ENCODE data around the gene CCNI.
"Not testable (repeated sequence)": the region's sequence is repeated elsewhere in the genome, so short reads cannot be mapped to it uniquely, and the experiment has no call there.

Gene CCNI

GRCh38 chr4:77082886-77083608 is 7.3 kb upstream of the CCNI start:
- no peak for DNase-seq (ENCODE audit: low read depth in 2 of 2)

- DNase-seq (ENCODE audit: low read depth in 2 of 2), result not testable (repeated sequence)
Measured at GRCh38 chr4:77080806-77081205, 5.0 kb upstream of the CCNI start.

- DNase-seq (ENCODE audit: low read depth in 2 of 2), result no peak
Measured at GRCh38 chr4:77079281-77079680, 3.5 kb upstream of the CCNI start.

- DNase-seq (ENCODE audit: low read depth in 2 of 2), result no peak
Measured at GRCh38 chr4:77078401-77078800, 2.6 kb upstream of the CCNI start.

GRCh38 chr4:77076889-77077635 is 1.3 kb upstream of the CCNI start:
- DNase-seq (ENCODE audit: low read depth in 2 of 2), result no peak

- peak; percentile 60 to 68 for DNase-seq (ENCODE audit: low read depth in 2 of 2)
Measured at GRCh38 chr4:77074981-77075855, 571 bp downstream of the CCNI start.

GRCh38 chr4:77074381-77074831 is 1.4 kb downstream of the CCNI start:
- no peak for DNase-seq (ENCODE audit: low read depth in 2 of 2)

GRCh38 chr4:77073981-77074380 is 1.8 kb downstream of the CCNI start:
- no peak for DNase-seq (ENCODE audit: low read depth in 2 of 2)

GRCh38 chr4:77073106-77073809 is 2.5 kb downstream of the CCNI start:
- no peak for DNase-seq (ENCODE audit: low read depth in 2 of 2)

GRCh38 chr4:77072195-77072753 is 3.5 kb downstream of the CCNI start:
- DNase-seq (ENCODE audit: low read depth in 2 of 2), result peak; percentile 15 to 33

GRCh38 chr4:77069514-77069913 is 6.3 kb downstream of the CCNI start:
- DNase-seq (ENCODE audit: low read depth in 2 of 2), result not testable (repeated sequence)

GRCh38 chr4:77065382-77065781 is 10.4 kb downstream of the CCNI start:
- DNase-seq (ENCODE audit: low read depth in 2 of 2), result no peak

GRCh38 chr4:77062856-77063255 is 12.9 kb downstream of the CCNI start:
- DNase-seq (ENCODE audit: low read depth in 2 of 2), result no peak

- DNase-seq (ENCODE audit: low read depth in 2 of 2), result peak; percentile 22 to 39
Measured at GRCh38 chr4:77052352-77052751, 23.4 kb downstream of the CCNI start.

- no peak for DNase-seq (ENCODE audit: low read depth in 2 of 2)
Measured at GRCh38 chr4:77050962-77051361, 24.8 kb downstream of the CCNI start.

GRCh38 chr4:77047037-77047436 is 28.8 kb downstream of the CCNI start:
- no peak for DNase-seq (ENCODE audit: low read depth in 2 of 2)

GRCh38 chr4:77045490-77045889 is 30.3 kb downstream of the CCNI start:
- no peak for DNase-seq (ENCODE audit: low read depth in 2 of 2)

GRCh38 chr4:77044461-77045150 is 31.2 kb downstream of the CCNI start:
- DNase-seq (ENCODE audit: low read depth in 2 of 2), result no peak

- no peak for DNase-seq (ENCODE audit: low read depth in 2 of 2)
Measured at GRCh38 chr4:77043507-77044136, 32.2 kb downstream of the CCNI start.
